NCI-H748 treated with DMSO at 0.1 percent for 48 hours (cell line): ENCODE results near the gene ASB2.

Experiments used
- DNase-seq: peaks from one replicate; lab custom pipeline; 2025; lab: John Stamatoyannopoulos, UW

The ASB2 gene

DNA sequence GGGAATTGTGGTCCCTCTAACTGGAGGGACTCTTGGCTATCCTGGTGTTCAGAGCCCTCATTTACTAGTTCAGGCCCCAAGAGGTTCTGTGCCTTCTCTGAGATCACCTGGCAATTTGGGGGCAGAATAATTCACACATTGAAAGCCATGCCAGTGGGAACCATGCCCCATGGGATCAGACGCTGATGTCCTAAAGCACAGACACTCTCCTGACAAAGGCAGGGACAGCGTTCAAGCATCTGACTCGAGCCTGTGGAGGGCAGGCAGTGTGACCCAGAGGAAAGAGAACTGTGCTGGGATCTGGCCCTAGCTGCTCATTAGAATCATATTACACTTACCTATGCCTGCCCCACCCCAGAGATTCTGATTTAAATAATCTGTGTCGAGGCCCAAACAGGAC lies 2.4 kb upstream of the ASB2 start:
- DNase-seq = no peak

DNA sequence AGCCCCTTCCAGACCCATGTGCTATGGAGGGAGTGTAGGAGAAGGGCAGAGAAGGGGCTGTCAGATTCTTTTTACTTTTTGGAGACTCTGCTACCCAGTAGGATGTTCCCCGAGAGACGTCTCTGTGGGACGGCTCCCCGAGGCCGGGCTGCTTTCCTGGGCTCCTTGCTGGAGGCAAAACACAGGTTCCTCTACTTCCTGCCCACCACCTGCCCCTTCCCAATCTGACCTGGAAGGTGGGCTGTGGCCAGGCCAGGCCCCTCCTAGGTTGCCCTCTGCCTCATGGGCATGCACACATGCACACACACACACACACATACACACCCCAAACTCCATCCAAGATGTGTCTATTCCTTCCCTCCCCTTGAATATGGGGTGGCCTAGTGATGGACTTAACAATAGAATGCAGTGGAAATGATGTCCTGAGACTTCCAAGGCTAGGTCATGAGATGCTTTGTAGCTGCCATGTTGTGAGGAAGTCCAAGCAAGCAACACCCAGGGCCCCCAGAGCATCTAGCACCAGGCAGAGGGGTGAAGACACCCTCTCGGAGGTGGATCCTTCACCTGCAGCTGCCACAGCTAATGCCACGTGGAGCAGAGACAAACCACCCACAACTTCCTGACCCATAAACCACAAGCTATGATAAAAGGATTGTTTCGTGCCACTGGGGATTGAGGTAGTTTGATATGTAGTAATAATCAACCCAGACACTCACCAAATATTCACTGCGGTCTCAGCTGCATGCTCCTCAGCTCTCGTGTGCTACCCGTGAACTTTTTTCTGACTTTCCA lies 1.6 kb upstream of the ASB2 start:
- DNase-seq = no peak

DNA sequence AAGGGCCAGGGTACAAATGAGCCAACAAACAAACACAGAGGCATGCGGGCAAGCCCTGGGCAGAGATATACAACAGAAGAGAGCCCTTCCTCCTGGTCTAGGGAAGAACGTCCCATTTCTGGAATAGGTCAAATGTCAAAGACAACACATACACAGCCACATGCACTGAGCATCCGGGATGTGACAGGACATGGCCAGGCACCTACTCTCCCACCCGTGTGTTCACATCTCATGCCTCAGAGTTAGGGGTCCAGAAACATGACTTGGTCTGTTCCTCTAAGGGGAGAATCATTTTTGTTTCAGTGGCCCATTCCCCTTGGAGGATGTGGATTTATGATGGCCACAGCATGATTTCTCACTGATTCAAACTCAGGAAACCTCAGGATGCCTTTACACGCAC lies 801 bp upstream of the ASB2 start:
- DNase-seq = no peak

DNA sequence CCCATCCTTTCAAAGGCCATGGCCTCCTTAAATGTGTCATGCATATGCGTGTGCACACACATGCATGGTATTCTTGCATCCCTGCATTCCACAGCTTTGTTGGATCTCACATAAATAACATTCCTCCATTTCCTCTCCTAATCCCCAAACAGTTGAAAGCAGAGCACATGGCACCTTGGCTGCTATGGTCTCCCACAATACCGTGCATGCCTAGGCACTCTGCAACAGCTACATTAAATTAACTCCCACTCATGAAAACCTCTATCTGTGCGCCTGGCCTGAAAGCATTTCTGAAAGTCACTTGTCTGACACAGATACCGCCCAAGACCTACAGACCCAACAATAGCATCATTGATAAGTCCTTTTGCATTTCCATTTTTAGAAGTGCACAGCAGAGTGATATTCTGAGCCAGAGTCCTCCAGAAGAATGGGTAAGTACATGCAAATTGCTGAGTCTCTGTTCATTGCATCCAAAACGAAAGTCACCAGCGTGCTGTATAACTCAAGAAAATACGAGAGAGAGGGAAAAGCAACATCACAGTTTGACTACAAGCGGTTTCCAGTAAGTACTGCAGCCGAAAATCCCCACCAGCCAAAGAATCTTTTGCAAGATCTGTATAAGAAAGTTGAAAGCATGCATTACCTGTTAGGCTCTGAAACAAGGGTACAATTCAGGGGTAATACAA lies 436 bp downstream of the ASB2 start:
- no peak for DNase-seq

DNA sequence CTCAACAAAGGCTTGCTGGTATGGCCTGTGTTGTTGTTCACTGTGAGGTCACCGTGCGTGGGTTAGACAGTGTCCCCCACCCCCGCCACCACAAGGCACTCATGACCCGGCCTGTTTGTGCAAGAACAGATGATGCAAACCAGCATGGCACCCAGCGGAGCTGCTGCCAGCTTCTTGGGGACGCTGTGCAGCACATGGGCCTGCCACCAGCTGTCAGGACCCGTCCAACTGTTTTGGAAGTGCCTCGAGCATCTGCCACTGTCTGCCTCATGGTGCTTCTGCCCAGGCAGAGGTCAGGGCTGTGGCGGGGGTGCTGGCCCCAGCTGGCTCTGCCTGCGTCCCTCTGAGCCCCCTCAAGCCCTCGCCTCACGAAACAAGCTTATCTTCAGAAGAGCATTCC lies 1.5 kb downstream of the ASB2 start:
- DNase-seq = no peak

DNA sequence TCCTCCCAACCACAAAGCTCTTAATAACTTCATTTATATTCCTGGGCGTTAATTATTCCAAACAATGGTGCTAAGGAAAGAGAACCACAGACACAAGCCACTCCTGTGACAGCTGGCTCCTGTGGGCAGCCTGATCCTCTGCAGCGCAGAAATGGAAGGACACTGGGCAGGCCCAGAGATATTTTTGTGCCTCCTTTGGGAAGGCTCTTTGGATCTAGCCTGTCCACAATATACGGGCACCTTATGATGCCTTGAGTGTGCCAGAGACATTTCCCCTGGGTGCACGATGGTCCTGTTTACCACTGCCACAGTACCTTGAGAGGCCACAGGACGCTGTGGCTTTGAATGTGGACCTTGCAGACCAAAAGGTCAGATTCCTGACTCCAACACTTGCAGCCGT lies 2.1 kb downstream of the ASB2 start:
- no peak for DNase-seq

DNA sequence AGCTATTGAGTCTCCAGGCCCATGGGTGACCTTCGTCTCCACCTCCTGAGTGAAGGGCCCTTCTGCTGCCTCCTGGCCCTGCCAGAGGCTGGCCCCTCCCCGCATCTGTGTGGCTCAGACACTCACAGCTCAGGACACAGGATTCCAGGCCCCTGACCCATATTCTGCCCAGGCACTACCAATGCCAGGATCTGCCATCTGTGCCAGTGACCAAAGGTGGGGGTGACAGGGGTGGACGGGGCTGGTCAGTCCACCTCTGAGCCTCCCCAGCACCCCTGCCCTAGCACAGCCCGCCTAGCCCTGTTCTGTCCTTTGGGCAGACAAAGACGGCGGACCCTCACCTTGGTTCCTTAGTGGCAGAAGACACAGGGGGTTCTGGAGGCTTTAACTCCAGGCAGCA lies 2.8 kb downstream of the ASB2 start:
- no peak for DNase-seq

DNA sequence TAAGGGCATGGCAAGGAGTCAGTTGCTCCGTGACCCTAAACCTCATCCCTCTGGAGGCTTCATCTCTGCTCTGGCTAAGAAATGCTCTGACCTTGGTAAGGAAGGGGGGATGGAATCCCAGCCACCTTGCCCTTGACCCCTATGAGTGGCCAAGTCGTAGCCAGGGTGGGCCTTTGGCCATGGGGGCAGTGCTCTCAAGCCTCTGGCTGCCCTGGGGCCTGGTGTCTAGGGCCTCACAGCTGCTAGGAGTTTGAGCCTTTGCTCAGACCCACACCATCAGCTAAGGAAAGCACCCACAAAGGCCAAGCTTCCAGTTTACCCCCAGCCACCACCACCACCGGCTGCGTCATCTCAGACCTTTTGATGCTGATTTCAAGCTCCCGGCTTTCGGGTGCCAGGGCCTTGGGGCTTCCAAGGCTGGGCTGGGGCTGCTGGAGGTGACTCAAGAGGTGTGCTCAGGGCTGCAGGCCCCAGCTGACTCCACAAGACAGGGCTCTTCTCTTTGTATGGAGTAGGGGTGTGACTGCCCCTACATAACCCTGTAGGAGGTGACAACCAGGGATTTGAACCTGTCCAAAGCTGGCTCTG lies 3.7 kb downstream of the ASB2 start:
- no peak for DNase-seq

DNA sequence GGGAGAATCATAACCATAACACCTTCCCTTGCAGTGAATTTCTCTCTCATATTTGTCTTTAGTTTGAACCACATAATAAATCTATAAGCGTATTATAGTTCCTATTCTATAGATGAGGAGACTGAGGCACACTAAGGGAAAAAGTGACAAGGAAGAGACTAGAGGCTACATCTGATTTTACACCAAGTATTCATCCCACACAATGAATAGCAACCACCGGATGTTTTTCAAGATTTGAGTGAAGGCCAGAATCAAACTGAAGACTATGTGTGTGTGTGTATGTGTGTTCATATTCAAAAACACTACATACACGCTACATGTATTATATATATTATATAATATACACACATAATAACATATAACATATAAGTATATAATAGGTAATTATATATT lies 4.7 kb downstream of the ASB2 start:
- no peak for DNase-seq

DNA sequence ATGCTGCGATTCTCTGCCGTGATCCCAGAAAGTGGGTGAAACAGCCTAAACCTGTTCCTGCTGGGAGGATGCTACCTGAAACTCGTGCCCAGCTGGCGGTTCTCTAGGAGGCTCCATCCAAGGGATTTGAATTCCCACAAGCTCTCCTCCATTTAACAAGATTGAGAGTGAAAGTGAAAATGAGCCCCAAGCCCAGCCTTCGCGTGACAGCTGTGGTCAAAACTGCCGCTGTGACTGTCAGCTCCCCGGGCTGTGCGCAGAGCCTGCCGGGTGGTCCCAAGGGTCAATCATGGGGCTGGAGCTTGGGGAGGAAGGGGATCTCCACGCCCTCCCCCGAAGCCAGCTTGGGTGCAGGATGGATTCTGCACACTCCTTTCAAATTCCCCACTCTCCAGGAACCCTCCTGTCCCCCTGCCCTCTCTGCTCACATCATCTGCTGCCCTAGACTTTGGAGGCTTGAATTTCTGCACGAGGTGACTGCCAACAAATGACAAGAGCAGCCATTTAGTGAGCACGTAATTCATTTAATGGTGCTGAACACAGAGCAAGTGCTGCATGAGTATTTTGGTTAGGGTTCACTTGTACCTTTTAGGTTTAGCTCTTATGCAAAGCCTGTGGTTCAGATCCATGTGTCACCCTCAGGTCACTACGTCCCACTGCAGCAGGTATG lies 5.3 kb downstream of the ASB2 start:
- DNase-seq = no peak

DNA sequence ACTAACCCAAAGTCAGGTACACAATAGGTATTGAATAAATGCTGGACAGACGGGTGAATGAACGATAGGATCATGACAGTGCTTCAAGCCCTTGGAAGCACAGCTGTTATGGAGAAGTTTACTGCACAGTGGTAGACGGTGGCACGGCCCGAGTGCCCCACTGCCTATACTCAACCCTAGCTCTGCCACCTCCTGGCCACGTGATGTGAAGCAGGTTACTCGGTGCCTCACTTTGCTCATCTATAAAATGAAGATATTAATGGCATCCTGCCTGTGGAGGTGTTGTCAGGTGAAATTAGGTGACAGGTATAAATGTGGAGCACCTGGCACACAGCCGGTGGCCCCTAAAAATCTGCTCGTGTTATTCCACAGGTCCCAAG lies 5.8 kb downstream of the ASB2 start:
- peak; percentile 9 for DNase-seq

DNA sequence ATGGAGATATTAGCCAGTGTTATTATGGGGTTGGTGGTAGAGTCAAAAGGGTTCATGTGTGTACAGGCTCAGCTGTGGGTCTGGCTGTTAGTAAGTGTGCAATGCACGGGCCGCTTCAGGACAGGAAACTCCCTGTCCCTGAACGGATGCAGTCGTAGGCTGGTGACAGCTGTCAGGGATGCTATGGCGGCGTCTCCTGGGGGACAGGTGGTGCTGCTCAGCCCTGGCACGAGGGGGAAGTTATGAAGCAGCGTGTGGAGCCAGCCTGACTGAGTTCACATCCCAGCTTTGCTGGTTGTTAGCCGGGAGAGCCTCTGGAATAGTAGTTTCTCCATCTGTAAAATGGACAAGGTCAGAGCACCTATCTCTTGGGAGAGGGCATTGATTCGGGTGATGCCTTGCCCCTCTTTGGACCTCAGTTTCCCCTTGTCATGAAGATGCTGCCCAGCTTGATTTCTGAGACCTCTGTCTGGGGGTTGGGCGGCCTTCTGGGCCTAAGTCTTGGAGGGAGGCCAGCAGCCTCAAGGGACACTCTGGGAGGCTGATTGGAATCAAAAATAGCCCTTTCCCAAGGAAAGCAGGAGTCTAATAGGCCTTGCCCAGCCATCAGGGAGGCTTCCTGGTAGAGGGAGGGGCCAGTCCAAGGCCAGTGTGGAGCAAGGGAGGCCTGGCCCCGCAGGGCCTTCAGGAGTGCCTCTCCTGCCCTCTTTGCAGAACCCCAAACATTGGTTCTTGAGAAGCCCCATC lies 7.1 kb downstream of the ASB2 start:
- DNase-seq = no peak

DNA sequence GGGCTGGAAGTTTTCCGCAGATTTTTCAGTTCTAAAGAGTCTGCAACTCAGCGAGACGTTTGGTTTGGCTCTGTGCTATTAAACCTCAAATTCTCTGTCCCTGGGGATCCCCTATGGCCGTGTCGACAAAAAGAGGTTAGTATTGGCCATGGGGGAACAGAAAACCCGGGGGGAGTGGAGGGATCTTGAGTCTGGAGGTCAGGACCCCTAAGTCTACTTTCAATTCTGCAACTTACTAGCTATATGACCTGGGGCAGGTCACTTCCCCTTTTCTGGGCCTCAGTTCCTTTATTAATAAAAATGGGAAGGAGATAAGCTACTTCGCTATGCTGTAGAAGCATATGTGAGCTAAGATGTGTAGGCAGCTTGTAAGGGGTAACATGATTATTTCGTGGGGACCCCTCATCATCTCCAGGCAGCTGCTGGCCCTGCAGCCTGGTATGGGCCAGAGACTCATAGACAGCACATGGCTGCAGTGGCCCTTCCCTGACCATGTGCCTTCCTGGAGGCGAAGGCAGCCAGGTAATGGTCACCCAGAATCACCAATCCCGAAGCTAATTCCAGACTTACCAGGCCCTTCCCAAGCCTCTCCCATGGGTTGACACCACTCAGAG lies 8.6 kb downstream of the ASB2 start:
- no peak for DNase-seq

DNA sequence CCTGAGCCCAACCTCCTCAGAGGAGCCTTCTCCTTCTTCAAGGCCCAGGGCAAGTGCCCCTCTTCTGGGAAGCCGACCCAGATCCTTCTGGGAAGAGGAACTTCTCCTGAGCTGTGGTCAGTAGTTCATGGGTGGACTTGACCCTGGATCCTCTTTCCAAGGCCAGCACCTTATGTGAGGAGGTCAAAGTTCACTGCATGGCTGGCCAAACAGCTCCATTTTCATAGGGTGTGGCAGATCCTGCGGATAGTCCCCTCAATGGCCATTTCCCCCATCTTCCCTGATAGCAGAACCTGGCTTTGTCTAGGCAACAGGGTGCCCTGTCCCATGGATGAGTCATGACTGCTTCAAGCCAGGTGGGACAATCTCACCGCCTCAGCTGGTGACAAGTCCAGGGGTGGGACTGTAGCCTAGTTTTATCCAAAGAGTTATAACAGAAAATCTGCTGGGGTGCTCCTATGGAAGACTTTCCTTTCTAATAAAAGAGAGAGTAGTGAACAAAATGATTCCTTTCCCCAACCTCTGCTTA lies 10.4 kb downstream of the ASB2 start:
- DNase-seq = no peak

DNA sequence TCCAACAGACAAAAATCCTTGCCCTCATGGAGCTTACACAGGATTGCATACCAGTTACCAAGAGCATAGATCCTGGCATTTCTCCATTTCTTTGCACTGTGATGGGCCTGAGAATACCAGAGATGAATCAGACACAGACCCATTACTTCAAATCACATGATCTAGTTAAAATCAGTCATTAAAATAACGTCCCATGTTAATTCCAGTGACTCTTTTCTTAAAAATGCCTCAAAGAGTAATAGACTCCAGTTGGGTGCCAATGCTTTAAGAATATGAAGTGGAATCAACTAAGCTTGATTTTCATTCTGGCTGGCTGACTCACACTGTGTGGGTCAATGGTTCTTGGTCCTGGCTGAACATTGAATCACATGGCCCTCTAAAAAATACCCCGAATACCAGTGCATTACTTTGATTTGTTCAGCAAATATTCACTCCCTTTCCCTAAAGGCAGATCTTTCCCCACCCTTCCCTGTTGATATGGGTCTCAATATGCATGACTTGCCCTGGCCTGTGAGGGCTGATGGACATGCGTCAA lies 11.0 kb downstream of the ASB2 start:
- DNase-seq = no peak

DNA sequence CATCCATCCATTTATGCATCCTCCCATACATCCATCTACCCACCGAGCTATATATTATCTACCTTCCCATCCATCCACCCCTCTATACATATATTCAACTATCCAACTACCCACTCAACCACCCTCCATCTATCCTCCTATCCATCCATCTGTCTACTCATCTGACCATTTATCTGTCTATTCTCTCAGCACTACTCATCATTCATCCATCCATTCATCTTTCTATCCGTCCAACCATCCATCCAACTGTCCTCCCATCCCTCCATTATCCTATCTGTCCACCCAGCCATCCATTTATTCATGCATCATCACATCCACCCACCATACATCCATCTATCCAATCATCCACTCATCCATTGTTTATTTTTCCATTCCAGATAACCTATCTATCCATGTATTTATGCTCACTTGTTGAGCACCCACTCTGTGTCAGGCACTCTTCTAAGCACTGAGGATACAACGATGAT lies 11.5 kb downstream of the ASB2 start:
- no peak for DNase-seq

DNA sequence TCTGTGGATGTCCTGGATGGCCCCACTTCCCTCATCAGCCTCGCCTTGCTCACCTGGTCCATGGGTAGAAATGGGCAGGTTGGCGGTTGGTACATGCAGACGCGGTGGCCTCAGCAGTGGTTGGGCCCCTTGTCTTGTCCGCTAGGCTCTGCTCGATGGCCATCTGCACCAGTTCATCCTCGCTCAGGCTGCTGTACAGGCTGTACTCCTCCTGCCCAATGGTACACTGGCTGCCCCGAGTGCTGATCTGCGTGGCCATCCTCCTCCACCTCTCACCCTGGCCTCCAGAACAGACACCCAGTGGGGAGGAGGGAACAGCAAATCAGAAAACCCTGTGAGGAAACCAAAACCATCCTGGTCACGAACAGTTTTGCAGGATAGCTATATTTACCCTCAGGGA lies 12.1 kb downstream of the ASB2 start:
- DNase-seq = no peak

DNA sequence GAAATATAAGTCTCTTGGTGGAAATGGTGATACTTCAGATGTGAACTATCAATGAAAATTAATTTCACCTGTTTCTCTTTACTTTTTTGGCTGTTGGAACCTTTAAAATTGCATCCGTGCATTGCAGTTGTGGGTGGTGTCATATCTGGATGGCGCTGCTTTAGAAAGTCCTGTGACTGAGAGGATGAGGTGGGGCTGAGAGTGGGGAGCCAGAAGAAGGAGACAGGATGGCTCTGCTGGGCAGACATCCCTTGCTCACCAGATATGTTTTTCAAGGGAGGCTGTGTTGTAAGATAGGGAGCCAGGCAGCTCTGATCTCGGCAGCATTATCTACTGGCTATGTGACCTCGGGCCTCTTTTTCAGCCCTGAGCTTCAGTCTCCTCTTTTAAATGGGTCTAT lies 12.7 kb downstream of the ASB2 start:
- no peak for DNase-seq

DNA sequence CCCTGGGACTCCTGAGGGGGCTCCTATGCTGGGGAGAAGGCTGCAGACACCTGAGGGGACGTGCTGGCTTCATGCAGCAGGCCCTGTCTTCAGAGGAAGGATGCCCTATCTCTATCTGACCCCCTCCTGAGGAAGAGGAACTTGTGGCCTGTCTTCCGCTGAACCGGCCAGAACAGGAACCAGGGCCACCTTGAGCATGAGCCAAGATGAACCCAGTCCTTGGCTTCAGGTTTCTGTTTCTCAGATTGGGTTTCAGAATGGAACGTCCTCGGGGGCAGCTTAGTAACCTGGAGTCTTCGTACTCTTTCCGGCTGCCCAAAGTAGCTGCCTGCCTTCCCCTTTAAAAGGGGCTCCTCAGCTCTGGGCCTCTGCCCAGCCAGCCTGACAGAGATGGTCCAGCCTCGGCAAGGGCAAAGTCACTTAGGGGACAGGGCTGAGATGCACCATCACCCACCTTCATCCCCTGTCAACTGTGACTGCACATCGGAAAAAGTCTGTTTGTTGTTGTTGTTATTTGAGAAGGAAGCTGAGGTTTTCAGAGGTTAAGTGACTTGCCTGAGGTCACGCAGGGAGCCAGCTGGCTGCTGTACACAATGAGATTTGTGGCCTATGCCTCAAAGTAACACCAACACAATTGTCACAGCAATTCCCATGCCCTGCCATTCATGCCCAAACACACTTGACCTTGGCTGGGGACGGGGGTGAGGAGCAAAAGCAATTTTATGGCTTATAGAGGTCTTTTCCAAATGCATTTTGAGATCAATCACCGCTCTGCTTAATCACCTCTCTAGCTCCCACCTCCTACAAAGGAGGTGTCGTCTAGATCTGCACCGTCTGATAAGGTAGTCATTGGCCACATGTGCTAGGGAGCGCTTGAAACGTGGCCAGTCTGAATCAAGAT lies 13.4 kb downstream of the ASB2 start:
- DNase-seq = no peak

DNA sequence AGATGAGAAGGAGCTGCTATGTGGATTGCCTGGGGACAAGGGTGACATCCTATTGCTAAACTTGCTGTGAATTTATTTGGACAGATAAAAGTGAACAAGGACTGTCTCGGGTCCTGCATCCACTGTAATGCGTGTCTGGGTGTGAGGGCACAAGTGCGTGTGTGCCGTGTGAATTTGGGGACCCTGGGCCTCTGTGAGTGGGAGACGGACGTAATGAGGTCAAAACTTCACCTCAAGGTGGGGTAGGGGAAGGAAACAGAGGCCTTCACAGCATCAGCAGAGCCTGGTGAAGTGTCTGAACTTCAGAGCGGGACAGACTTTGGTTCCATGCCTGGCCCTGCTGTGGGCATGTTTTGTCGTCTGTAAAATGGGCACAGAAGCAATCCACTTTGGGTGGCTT lies 14.8 kb downstream of the ASB2 start:
- DNase-seq = no peak
